DMS 273 (cell line): ENCODE data around the gene DGKG.
A peak's percentile ranks its signal among the peaks of the same experiment; 100 is the strongest.

ENCODE experiments used
- DNase-seq: peaks from one replicate; lab custom pipeline; 2025; ENCODE audit not compliant: unreplicated experiment; lab: John Stamatoyannopoulos, UW

DGKG gene

GRCh38 chr3:186361762-186362536 is at the start of gene DGKG:
TSS of gene DGKG (minus strand) at chr3:186362234. CDS start at chr3:186320459, 41,775 bp downstream.
- DNase-seq, result peak; percentile 92

- no peak for DNase-seq
Observed at GRCh38 chr3:186411089-186411488, 49.1 kb upstream of the DGKG start.

GRCh38 chr3:186406669-186407635 is 44.9 kb upstream of the DGKG start:
- DNase-seq, result no peak

GRCh38 chr3:186401556-186401955 is 39.5 kb upstream of the DGKG start:
- DNase-seq, result no peak

GRCh38 chr3:186400662-186401061 is 38.6 kb upstream of the DGKG start:
- no peak for DNase-seq

- DNase-seq, result no peak
Observed at GRCh38 chr3:186400026-186400425, 38.0 kb upstream of the DGKG start.

- DNase-seq, result no peak
Observed at GRCh38 chr3:186394566-186395217, 32.7 kb upstream of the DGKG start.

GRCh38 chr3:186386883-186387560 is 25.0 kb upstream of the DGKG start:
- DNase-seq, result no peak

GRCh38 chr3:186385856-186386602 is 24.0 kb upstream of the DGKG start:
- no peak for DNase-seq

GRCh38 chr3:186383026-186383993 is 21.3 kb upstream of the DGKG start:
- DNase-seq, result no peak

GRCh38 chr3:186382217-186382885 is 20.3 kb upstream of the DGKG start:
- no peak for DNase-seq

- DNase-seq, result no peak
Observed at GRCh38 chr3:186381424-186382216, 19.6 kb upstream of the DGKG start.

GRCh38 chr3:186380622-186381380 is 18.8 kb upstream of the DGKG start:
- DNase-seq, result no peak

GRCh38 chr3:186375443-186375842 is 13.4 kb upstream of the DGKG start:
- no peak for DNase-seq

GRCh38 chr3:186374376-186374775 is 12.3 kb upstream of the DGKG start:
- DNase-seq, result no peak

GRCh38 chr3:186369217-186369616 is 7.2 kb upstream of the DGKG start:
- no peak for DNase-seq

- DNase-seq, result no peak
Observed at GRCh38 chr3:186368717-186369116, 6.7 kb upstream of the DGKG start.
